ENCODE measurements around the gene KIAA1671. TPM values are rescaled to one million over a fixed set of nuclear protein-coding genes. Genes with fewer than 3 reads are reported as not detected.

The KIAA1671 gene
- polyA plus RNA-seq, 3 donors: not detected

GRCh38 chr22:25006354-25006753 is 53.8 kb downstream of the KIAA1671 start:
- Histone ChIP-seq H3K27me3 (ENCODE audit: control insufficient read depth in 2 of 2, insufficient read depth in 2 of 2, low read length in 2 of 2) (no peaks in the 10 kb centered on the region), H4K20me1 (ENCODE audit: insufficient read depth, low read length) (no peaks in the 10 kb centered on the region), H3K27ac (ENCODE audit: low read depth in 1 of 2, low read length in 2 of 2) (no peak overlapping the region), H2AFZ (ENCODE audit: insufficient read depth, low read depth, low read length, poor library complexity, severe bottlenecking) (no peak overlapping the region), H3K9me3 (replicated peaks in 1 of 2; ENCODE audit: control insufficient read depth in 1 of 2, insufficient read depth in 1 of 2, low read length in 2 of 2) (no peaks in the 10 kb centered on the region), H3K36me3 (replicated peaks in 1 of 2; ENCODE audit: control insufficient read depth in 1 of 2, insufficient read depth in 2 of 2, low read length in 2 of 2) (no peaks in the 10 kb centered on the region), H3K4me1 (ENCODE audit: control insufficient read depth in 1 of 2, insufficient read depth in 2 of 2, low read length in 2 of 2) (no peaks in the 10 kb centered on the region), H3K9ac (ENCODE audit: insufficient read depth, low read length, poor library complexity, severe bottlenecking) (no peak overlapping the region), H3K4me2 (replicated peaks; ENCODE audit: extremely low read depth, low read length, poor library complexity, severe bottlenecking) (no peak overlapping the region), H3K79me2 (ENCODE audit: insufficient read depth, low read length) (no peaks in the 10 kb centered on the region), H3K4me3 (replicated peaks in 1 of 3; ENCODE audit: low read depth in 2 of 3, low read length in 3 of 3) (no peak overlapping the region)
- TF ChIP-seq CTCF (IDR thresholded peaks at IDR 0.05): no peak
- intact Hi-C loops (cut with micrococcal nuclease): no loop called here
- peak overlapping the region in 1 of 7 donors; percentile 50 for H3K27ac Mint-ChIP-seq
- H3K4me3 Mint-ChIP-seq: no peak overlapping the region
- H3K4me1 Mint-ChIP-seq: no peaks in the 10 kb centered on the region
- peaks cover 0 to 7% (median 5%) of the 10 kb centered on the region in 3 donors for H3K27me3 Mint-ChIP-seq (ENCODE audit: low read depth in 3 of 3)
- H3K36me3 Mint-ChIP-seq: no peaks in the 10 kb centered on the region
- DNase-seq: no peak
- WGBS (ENCODE audit: insufficient coverage): 100% methylated on average over 1 of the region's 4 CpGs
- no peaks in the 10 kb centered on the region for H3K9me3 Mint-ChIP-seq

GRCh38 chr22:25007444-25008106 is 55.1 kb downstream of the KIAA1671 start:
- Histone ChIP-seq H3K4me1 (ENCODE audit: control insufficient read depth in 1 of 2, insufficient read depth in 2 of 2, low read length in 2 of 2) (no peaks in the 10 kb centered on the region), H3K4me2 (replicated peaks; ENCODE audit: extremely low read depth, low read length, poor library complexity, severe bottlenecking) (no peak overlapping the region), H3K79me2 (ENCODE audit: insufficient read depth, low read length) (no peaks in the 10 kb centered on the region), H3K36me3 (replicated peaks in 1 of 2; ENCODE audit: control insufficient read depth in 1 of 2, insufficient read depth in 2 of 2, low read length in 2 of 2) (no peaks in the 10 kb centered on the region), H2AFZ (ENCODE audit: insufficient read depth, low read depth, low read length, poor library complexity, severe bottlenecking) (no peak overlapping the region), H3K9ac (ENCODE audit: insufficient read depth, low read length, poor library complexity, severe bottlenecking) (no peak overlapping the region), H3K9me3 (replicated peaks in 1 of 2; ENCODE audit: control insufficient read depth in 1 of 2, insufficient read depth in 1 of 2, low read length in 2 of 2) (no peaks in the 10 kb centered on the region), H4K20me1 (ENCODE audit: insufficient read depth, low read length) (no peaks in the 10 kb centered on the region), H3K27me3 (ENCODE audit: control insufficient read depth in 2 of 2, insufficient read depth in 2 of 2, low read length in 2 of 2) (no peaks in the 10 kb centered on the region), H3K4me3 (replicated peaks in 1 of 3; ENCODE audit: low read depth in 2 of 3, low read length in 3 of 3) (no peak overlapping the region), H3K27ac (ENCODE audit: low read depth in 1 of 2, low read length in 2 of 2) (no peak overlapping the region)
- no peak for TF ChIP-seq CTCF (IDR thresholded peaks at IDR 0.05)
- no peaks in the 10 kb centered on the region for H3K4me1 Mint-ChIP-seq
- no peak overlapping the region for H3K4me3 Mint-ChIP-seq
- DNase-seq: no peak
- no peak overlapping the region for H3K27ac Mint-ChIP-seq
- H3K36me3 Mint-ChIP-seq: no peaks in the 10 kb centered on the region
- peaks cover 0 to 7% (median 4%) of the 10 kb centered on the region in 3 donors for H3K27me3 Mint-ChIP-seq (ENCODE audit: low read depth in 3 of 3)
- H3K9me3 Mint-ChIP-seq: no peaks in the 10 kb centered on the region
- WGBS (ENCODE audit: insufficient coverage): 95% methylated on average over 5 of the region's 10 CpGs
- intact Hi-C loops (cut with micrococcal nuclease): no loop called here

Measured in CD14-positive monocyte (primary cell).